WTC11 (cell line): ENCODE measurements around the gene SMYD3.

Source experiments
- E2F1 ChIP-seq: sonication (generic); formaldehyde crosslinking; IDR thresholded peaks from 2 replicates; pipeline ENCODE4 v1.8.0; 2022; ENCODE audit warnings: mild to moderate bottlenecking, missing genetic modification reagents
- ESRRA ChIP-seq: sonication (generic); formaldehyde crosslinking; IDR thresholded peaks from 2 replicates; pipeline ENCODE4 v1.8.1; 2022; ENCODE audit warnings: mild to moderate bottlenecking, missing genetic modification reagents, borderline replicate concordance
- IRF1 ChIP-seq: sonication (generic); formaldehyde crosslinking; IDR thresholded peaks from 2 replicates; pipeline ENCODE4 v1.8.0; 2023; ENCODE audit warnings: missing genetic modification reagents
- TEAD1 ChIP-seq: sonication (generic); formaldehyde crosslinking; IDR thresholded peaks from 2 replicates; pipeline ENCODE4 v1.8.0; 2022; ENCODE audit warnings: mild to moderate bottlenecking, missing genetic modification reagents
- TP53 ChIP-seq: sonication (generic); formaldehyde crosslinking; IDR thresholded peaks from 2 replicates; pipeline ENCODE4 v1.8.1; 2023; ENCODE audit warnings: mild to moderate bottlenecking, missing genetic modification reagents
- TF ChIP-seq, protein P1 (sequence below): fragments of 200-600 bp; IDR thresholded peaks from 2 replicates; pipeline ENCODE4 v1.8.0; 2022; ENCODE audit warnings: antibody characterized with exemption

- TF ChIP-seq, protein P1, sequence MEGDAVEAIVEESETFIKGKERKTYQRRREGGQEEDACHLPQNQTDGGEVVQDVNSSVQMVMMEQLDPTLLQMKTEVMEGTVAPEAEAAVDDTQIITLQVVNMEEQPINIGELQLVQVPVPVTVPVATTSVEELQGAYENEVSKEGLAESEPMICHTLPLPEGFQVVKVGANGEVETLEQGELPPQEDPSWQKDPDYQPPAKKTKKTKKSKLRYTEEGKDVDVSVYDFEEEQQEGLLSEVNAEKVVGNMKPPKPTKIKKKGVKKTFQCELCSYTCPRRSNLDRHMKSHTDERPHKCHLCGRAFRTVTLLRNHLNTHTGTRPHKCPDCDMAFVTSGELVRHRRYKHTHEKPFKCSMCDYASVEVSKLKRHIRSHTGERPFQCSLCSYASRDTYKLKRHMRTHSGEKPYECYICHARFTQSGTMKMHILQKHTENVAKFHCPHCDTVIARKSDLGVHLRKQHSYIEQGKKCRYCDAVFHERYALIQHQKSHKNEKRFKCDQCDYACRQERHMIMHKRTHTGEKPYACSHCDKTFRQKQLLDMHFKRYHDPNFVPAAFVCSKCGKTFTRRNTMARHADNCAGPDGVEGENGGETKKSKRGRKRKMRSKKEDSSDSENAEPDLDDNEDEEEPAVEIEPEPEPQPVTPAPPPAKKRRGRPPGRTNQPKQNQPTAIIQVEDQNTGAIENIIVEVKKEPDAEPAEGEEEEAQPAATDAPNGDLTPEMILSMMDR: no peak
- TF ChIP-seq TP53 (CRISPR knock-in tag): no peak
- no peak for TF ChIP-seq TEAD1 (CRISPR knock-in tag)
- no peak for TF ChIP-seq ESRRA
- TF ChIP-seq IRF1 (CRISPR knock-in tag): no peak
- no peak for TF ChIP-seq E2F1 (CRISPR knock-in tag)
Measured at GRCh38 chr1:245926888-245927287, 580.2 kb downstream of the SMYD3 start.
